DMS114 treated with DMSO at 0.1 percent for 48 hours (cell line): ENCODE measurements around the gene TFF3.

Source experiments
- DNase-seq: peaks from one replicate; lab custom pipeline; 2025; ENCODE audit not compliant: unreplicated experiment; lab: John Stamatoyannopoulos, UW

TFF3 gene

DNA sequence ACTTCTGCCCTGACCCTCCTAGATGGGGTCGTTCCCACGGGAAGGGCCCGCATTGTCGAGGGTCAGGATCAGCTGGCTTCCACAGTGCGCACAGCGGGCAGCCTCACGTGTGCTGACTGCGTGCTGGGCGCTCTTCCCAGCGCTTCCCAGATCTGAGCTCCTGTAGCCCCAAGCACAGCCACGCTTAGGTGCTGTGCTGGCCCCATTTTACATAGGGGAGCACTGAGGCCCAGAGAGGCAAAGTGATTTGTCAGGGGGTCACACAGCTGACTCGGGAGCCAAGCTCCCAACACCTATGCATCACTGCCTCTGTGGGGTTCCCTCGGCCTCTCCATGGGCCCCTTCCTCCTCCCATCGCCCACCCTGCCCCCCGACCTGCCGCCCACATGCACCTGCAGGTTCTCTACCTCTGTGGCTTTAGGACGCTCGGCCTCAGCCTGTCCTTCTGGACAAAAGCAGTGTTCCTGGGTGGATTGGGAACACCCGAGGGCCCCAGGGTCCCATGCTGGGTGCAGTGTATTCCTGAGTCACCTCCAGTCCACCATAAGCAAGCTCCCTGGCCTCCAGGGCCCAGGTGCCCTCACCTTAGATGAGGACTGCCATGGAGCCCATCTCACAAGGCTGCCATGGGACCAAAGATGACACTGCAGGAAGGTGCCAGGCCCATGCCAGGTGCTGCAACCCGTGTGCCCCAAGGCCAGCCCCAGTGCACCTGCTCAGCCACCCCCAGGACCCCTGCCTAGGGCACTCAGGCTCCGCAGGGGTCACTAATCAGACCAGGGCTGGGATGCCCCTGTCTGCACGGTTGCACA is 23.3 kb downstream of the TFF3 start:
- DNase-seq = no peak

DNA sequence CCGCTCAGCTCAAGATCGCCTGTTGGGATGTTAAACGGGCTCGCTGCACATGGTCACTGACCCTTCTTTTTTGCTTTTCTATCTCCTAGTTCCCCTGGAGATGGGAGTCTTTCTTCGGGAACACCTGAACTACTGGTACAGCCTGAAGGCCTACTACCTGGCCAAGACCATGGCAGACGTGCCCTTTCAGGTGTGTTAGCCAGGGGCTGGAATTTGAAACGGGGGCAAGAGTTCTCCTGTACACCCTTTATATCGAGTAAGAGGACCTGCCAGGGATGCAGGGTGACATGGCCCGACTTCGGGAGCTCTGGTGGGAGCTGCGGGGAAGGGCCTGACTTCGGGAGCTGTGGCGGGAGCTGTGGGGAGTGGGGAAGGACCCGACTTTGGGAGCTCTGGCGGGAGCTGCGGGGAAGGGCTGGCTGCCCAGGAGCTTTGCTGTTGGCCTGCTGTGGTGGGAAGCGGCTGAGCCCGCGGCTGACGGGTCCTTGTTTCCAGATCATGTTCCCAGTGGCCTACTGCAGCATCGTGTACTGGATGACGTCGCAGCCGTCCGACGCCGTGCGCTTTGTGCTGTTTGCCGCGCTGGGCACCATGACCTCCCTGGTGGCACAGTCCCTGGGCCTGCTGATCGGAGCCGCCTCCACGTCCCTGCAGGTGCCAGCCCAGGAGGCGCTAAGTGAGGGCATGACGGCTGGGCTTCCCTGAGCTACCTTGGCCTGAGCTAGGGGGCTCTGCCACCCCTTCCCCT is 24.0 kb downstream of the TFF3 start:
- no peak for DNase-seq

DNA sequence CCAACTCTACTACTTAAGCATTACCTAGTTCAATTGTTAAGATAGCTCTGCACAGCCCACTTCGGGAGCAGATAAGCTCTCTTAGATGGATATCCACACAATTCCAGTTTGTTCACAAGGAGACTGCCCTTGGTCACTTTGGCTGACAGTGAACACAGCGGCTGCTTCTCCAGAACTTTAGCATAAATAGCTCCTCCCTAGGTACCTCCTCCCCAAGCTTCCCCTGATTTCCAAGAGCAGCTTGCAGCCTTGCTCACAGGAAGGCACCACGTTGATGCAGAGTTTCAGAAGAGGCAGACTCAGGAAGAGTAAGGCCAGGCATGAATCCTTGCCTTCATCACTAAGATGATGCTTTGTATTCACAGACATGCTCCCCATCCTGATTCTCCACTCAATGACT is 24.7 kb downstream of the TFF3 start:
- no peak for DNase-seq

DNA sequence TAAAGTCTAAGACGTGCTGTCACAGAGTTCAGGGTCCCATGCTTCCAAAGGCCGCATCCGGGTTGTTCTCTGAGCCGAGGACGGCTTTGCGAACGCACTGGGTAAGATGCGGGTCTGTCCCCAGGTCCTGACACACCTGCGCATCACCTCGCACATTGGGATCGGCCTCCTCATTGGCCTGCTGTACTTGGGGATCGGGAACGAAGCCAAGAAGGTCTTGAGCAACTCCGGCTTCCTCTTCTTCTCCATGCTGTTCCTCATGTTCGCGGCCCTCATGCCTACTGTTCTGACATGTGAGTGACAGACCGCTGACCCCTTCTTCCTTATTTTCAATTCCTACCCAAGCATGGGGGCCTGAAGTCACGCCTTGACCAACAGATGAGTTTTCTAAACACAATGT is 25.3 kb downstream of the TFF3 start:
- DNase-seq = no peak

DNA sequence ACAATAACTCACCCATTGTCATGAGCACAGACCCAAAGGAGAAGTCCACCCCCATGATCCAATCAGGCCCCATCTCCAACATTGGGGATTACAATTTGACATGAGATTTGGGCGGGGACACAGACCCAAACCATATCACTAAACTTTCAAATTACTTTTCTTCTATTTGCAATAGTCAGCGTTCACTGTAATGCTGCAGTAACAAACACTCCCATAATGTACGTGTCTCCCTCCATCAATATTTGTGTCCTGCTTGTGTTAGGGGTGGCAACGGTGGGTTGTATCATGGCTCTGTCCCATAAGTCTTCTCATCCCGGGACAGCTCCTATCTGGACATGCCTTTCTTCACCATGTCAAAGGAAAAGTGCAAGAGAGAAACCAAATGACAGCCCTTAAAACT is 26.2 kb downstream of the TFF3 start:
- no peak for DNase-seq

DNA sequence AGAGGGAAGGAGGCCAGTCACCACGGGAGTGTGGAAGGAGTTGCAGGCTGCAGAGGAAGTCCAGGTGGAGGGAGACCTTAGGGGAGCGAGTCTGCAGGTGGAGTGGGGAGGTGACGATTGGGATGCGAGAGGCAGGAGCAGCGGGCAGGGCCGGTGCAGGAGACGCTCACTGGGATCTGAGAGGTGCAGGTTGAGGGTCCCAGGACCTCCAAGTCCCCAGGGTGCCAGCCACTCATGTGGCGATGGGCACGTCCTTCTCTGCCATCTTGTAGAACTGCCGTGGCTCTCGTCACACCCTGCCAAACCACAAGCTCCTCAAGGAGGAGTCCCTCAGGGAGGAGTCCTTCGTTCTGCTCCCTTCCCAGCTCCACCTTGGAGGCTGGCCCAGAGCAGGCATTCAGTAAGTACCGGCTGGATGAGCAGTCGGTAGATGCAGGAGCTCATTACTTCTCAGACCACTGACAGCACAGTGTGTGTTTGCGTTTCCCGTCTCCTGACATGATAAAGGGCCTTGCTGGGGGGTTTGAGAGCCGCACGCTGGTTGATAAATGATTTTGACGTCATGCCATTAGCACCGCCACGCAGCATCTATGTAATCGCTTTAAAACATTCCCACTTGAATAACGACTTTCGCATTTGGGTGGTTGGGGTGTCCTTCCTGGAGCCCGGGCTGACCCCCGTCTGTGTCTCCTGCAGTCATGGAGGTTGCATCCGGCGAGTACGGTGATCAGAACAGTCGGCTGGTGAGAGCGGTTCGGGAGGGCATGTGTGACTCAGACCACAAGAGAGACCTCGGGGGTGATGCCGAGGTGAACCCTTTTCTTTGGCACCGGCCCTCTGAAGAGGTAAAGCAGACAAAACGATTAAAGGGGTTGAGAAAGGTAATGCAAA is 27.8 kb downstream of the TFF3 start:
- DNase-seq = no peak

DNA sequence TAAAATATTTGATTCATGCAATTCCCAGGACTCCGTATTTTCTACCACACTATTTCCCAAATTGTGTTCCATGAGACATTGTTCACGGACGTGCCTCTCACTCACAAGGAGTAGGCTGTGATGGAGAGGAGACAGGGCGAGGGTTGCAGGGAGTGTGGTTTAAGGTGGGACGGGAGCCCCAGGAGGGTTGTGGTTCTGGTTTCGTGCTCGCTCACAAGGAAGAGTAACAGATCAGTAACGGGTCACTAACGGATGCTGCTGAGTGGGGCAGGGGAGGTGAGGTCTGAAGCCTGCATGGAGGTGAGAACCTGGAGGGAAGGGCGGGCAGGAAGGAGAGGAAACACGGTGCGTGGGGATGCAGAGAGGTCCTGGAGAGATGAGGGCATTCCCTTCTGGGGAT is 28.8 kb downstream of the TFF3 start:
- DNase-seq = no peak

DNA sequence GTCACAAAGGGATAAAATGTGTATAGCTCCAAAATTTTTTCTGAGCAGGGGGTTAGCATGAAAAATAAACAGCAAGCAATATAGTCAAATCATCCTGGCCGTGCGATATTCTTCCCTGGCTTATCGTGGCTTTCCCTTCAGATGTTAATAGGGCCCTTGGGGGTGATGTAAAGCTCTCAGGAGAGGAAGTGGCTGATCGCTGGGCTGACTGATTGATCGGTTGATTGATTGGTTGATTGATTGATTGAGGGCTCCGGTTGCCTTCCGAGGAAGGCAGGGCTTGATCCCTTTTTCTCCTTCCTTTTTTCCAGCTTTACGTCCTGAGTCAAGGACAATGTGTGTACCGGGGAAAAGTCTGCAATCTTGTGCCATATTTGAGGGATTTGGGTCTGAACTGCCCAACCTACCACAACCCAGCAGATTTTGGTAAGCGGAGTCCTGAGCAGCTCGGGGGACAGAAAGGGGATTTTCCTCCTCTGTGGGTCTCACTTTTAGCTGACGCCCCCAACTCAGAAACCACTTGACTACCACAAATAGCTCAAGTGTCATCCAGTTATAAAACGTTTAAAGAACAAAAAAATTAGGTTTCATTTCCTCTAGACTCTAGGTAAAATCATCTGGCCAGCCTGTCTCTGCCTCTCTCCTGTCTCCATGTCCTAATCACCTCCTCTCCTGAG is 29.5 kb downstream of the TFF3 start:
- DNase-seq = no peak

DNA sequence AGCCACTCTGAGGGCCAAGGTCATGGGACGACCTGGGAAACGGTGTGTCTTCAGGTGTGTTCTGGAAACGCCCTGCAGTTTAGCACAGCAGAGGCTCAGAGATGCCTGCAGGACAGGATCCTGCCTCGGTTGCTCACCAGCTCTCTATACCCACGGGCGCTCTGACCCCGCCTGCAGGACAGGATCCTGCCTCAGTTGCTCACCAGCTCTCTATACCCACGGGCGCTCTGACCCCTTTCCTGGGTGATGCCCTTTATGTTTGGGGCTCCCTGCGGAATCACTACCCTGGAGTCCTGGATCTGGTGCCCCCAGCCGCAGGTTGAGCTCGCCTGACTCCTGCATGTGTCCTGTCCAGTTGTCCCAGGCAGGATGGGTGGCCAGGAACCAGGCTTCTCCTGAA is 32.5 kb downstream of the TFF3 start:
- no peak for DNase-seq

DNA sequence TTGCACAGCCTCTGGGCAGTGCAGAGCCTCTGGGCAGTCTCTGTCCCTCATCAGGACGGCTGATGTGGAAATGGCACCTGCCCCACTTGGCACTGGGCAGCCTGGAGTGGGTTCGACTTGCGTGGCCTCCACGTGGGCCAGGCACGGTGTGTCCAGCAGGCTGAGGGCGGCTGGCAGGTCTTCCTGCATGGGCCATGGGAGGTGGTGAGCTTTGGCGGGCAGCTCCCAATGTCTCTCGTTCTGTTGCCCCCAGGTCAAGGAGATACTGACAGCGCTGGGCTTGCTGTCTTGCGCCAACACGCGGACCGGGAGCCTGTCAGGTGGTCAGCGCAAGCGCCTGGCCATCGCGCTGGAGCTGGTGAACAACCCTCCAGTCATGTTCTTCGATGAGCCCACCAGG is 33.2 kb downstream of the TFF3 start:
- DNase-seq = no peak

DNA sequence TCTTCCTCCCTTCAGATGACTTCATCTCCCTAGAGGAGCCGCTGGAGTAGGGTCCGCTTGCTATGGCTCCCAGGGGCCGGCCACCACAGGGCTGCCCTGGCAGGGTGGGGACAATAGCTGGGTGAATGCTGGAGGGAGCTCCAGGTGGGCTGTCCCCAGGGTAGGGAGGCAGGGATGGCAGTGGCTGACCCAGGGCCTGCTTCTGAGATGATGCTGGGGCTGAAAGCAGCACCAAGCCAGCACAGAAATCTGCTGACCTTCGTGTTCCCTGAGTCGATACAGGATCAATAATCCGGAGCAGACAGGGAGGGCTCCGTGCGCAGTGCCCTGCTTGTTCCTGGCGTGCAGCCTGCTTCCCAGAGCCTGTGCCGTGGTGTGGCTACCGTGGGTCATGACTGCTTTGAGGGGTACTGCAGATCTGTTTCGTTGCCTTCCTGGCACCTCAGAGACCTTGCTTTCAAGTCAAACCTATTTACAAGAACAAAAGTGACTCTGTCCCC is 34.0 kb downstream of the TFF3 start:
- no peak for DNase-seq

DNA sequence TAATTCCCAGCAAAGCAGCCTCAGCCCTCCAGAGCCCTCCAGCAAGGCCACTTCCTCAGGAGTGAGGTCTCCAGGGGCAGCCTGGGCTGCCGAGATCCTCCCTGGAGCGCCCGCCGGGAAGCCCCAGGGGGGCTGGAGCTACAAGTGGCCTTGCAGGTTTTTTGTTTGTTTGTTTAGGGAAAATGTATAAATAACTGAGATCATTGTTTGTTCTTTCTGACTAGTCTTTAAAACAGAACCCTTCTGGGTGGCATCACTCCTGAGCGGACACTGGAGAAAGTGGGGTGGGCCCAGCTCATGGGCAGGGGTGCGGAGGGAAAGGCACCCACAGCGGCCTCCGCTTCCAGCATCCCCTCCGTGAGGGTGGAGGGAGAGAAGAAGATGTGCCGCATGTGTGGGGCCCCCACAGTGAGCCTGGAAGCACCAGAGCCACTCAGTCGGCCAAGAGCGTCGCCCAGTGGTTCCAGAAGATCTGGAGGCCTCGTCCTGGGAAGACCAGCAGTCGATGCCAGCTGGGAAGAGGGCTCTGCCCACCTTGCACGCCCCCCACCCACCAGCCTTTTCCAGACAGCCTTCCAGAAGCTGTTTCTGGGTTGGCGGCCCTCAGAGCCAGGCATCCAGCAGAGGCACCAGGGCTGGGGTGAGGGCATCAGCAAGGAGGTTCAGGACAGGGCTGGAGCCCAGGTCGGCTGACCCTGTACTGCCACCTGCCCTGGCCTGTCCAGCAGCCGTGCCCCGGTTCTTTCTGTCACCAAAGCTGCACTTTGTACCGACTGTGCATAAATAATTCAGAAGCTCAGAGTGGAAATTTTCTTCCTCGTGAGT is 34.6 kb downstream of the TFF3 start:
- no peak for DNase-seq

DNA sequence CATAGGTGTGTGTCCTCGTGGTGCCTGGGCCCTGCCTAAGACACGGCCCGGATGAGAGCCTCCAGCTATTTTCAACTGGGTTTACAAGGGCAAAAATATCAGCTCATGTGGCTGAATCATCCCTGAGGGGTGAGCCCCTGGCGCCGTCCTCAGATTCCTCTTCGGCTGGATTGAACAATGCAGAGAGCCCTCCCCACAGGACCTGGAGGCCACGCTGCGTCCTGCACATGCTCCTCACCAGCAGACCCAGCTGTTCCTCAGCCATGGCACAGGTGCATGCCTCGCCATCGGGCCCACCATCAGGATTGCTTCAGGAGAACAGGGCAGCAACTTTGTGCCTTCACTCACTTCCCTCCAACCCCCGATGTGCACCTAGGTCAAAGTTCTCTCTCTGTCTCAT is 35.3 kb downstream of the TFF3 start:
- no peak for DNase-seq

DNA sequence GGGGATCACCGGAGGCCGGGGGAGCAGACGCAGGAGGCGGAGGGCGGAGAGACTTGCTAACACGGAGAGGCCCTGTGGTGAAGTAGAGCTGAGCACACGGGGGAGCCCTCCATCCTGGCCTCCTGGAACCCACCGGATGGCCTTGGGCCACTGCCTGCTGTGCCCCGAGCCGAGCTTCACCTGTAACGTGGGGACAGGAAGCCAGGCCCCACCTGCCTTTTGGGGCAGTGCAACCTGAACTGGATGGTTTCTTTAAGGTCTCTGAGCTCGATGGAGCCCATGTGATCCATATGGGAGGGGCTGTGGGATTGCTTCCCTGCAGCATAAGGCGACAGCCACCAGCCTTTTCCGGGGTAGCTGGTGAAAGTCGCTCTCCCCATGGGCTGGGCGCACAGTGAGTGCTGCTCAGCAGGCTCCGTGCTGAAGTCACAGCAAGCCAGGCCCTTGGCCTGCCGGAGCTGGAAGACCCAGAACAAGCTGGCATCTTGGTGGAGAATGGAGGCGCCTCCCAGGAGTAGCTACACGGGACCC is 35.8 kb downstream of the TFF3 start:
- no peak for DNase-seq

DNA sequence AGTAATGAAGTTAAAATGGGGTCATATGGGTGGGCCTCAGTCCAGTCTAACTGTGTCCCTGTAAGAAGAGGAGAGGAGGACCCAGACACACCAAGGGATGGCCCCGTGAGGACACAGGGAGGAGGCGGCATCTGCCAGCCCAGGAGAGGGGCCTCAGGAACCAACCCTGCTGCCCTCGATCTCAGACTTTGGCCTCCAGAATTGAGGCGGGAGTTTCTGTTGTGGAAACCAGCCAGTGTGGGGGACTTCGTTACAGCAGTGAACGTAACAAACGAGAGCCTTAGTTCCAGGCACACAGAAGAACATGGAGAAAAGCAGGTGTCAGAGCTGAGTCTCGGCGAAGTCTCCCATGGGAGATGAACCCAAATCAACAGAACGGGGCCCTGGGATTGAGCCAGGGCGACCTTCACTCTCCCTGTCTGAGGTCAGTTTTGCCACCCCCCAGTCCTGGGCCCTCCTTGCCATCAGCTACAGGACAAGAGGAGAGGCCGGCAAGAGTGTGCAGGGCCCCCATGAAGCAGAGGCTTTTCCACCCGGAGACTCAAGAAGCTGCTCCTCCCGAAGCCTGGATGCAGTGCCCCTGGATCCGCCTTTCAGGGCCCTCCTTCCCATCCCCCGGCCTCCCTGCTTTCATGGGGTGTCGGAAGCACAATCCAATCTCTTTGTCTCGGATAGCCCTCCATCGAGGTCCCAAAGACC is 36.6 kb downstream of the TFF3 start:
- DNase-seq = no peak

DNA sequence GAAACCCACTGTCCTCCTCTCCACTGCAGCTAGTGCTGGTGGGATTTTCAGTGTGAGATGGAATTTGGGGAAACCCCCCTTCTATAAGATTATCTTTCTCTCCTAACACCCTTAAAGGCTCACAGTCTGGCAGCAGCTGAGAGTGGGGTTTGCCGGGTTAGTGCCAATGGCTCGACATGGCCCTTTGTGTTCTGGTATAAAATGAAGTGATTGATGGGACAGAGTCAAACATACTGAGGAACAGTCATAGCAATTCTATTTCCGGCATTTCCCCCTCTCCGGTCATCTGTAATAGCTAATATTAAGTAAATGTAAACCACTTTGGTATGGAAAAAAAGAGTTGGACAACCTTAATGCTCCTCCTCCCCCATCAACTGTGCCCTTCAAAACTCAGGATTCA is 37.6 kb downstream of the TFF3 start:
- no peak for DNase-seq

DNA sequence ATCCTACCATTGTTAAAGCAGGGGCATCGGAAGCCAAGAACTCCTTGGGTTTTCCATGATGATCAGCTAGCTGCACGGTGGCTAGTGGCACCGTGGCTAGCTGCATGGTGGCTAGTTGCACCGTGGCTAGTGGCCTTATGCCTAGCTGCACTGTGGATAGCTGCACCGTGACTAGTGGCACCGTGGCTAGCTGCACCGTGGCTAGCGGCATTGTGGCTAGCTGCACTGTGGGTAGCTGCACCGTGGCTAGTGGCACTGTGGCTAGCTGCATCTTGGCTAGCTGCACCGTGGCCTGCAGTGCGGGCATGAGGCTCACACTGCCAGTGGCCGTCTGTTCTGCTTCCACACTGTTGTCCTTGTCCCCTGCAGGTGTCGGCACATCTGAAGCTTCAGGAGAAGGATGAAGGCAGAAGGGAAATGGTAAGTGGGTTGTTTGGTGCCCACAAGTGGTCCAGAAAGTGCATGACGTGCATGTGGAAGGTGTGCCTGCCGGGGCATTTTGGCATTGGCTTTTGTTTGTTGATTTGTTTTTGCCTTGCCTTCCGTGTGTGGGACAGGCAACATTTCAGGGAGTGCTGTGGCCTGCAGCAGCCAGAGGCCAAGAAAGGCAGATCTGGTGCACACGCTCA is 38.6 kb downstream of the TFF3 start:
- DNase-seq = no peak

DNA sequence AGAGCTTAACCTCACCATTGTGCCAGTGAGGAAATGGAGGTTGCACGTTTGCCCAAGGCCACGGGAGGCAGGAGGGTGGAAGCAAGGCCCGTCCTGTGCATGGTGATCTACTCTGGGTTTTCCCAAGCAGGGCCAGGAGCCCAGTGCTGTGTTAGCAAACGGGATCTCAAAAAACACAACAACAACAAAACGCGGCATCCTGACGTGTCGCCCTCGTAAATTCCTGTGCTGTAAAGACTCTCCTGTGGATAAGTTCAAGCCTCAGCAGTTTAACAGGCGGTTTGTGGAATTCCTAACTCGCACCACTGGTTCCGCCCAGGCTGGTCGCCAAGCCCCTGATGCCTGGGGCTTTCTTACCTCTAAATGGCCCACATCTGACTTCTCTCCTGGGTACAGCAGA is 39.1 kb downstream of the TFF3 start:
- DNase-seq = no peak
